Endothelial cell of umbilical vein (primary cell): ENCODE measurements around the gene CIC. TPM values are rescaled to one million over a fixed set of nuclear protein-coding genes. Genes with fewer than 3 reads are reported as not detected.

Source experiments
- polyA plus RNA-seq, 4 experiments: library from polyadenylated mRNA; depleted of rRNA in 3 of 4; stranded (reverse) in 3 of 4; unstranded in 1 of 4; fragments of >200 nt; gene quantifications; 2 replicates each; pipeline versions ENCODE4 v1.2.1 to v1.2.3, GENCODE V29; 2011 to 2012; ENCODE audit warnings: missing spikeins in 1 of 4
- total RNA-seq: library from RNA; stranded (reverse); gene quantifications from 2 replicates; pipeline ENCODE4 v1.2.3, GENCODE V29; 2021

The CIC gene
- total and polyA plus RNA-seq, 2 donors (not counting 3 experiments of a cell fraction or from before 2014, with no cell fraction given) = 18.4 to 86.0 TPM

Other genes starting within 250 kb of the CIC start
- gene GRIK5, start 199.0 kb upstream of the CIC start, total RNA-seq = 0.53 and 2.2 TPM in 2 replicates
- gene GRIK5, start 199.0 kb upstream of the CIC start, polyA plus RNA-seq = 0.80 and 1.0 TPM in 2 replicates
- gene ZNF574, start 193.1 kb upstream of the CIC start, total RNA-seq = 14.0 and 15.3 TPM in 2 replicates
- 13.6 and 20.3 TPM in 2 replicates for gene ZNF574, start 193.1 kb upstream of the CIC start, polyA plus RNA-seq
- 3.2 and 4.0 TPM in 2 replicates for gene POU2F2, start 136.8 kb upstream of the CIC start, total RNA-seq
- gene POU2F2, start 136.8 kb upstream of the CIC start, polyA plus RNA-seq = 3.7 and 4.1 TPM in 2 replicates
- 19.3 and 19.5 TPM in 2 replicates for gene DEDD2, start 51.6 kb upstream of the CIC start, total RNA-seq
- 34.8 and 38.5 TPM in 2 replicates for gene DEDD2, start 51.6 kb upstream of the CIC start, polyA plus RNA-seq
- gene ZNF526, start 48.9 kb upstream of the CIC start, total RNA-seq = 13.3 and 13.4 TPM in 2 replicates
- gene ZNF526, start 48.9 kb upstream of the CIC start, polyA plus RNA-seq = 6.5 and 8.0 TPM in 2 replicates
- gene GSK3A, start 26.6 kb upstream of the CIC start, total RNA-seq = 48.3 and 49.5 TPM in 2 replicates
- gene GSK3A, start 26.6 kb upstream of the CIC start, polyA plus RNA-seq = 73.7 and 74.7 TPM in 2 replicates
- gene ERF, start 14.1 kb upstream of the CIC start, total RNA-seq = 117 and 130 TPM in 2 replicates
- gene ERF, start 14.1 kb upstream of the CIC start, polyA plus RNA-seq = 102 and 125 TPM in 2 replicates
- gene PRR19, start 32.9 kb downstream of the CIC start, total RNA-seq = 1.0 and 1.5 TPM in 2 replicates
- 1.4 and 1.9 TPM in 2 replicates for gene PRR19, start 32.9 kb downstream of the CIC start, polyA plus RNA-seq
- 41.4 and 47.6 TPM in 2 replicates for gene PAFAH1B3, start 33.4 kb downstream of the CIC start, total RNA-seq
- gene PAFAH1B3, start 33.4 kb downstream of the CIC start, polyA plus RNA-seq = 95.0 and 115 TPM in 2 replicates
- not detected in 2 replicates for gene TMEM145, start 44.1 kb downstream of the CIC start, total RNA-seq
- gene TMEM145, start 44.1 kb downstream of the CIC start, polyA plus RNA-seq = 0.24 TPM in 1 of 2 replicates, not detected in the other
- gene MEGF8, start 56.4 kb downstream of the CIC start, total RNA-seq = 34.3 and 39.6 TPM in 2 replicates
- 20.6 and 25.2 TPM in 2 replicates for gene MEGF8, start 56.4 kb downstream of the CIC start, polyA plus RNA-seq
- 0.73 TPM in 1 of 2 replicates, not detected in the other for gene CNFN, start 121.0 kb downstream of the CIC start, total RNA-seq
- 0.23 and 0.27 TPM in 2 replicates for gene CNFN, start 121.0 kb downstream of the CIC start, polyA plus RNA-seq
- gene LIPE, start 158.1 kb downstream of the CIC start, total RNA-seq = 10.4 and 13.5 TPM in 2 replicates
- gene LIPE, start 158.1 kb downstream of the CIC start, polyA plus RNA-seq = 3.8 and 6.0 TPM in 2 replicates
- not detected in 2 replicates for gene CXCL17, start 173.7 kb downstream of the CIC start, total RNA-seq
- not detected in 2 replicates for gene CXCL17, start 173.7 kb downstream of the CIC start, polyA plus RNA-seq